ENCODE measurements around the gene TRIM66.

TRIM66 gene

GRCh38 chr11:8654503-8654902 is 28.0 kb downstream of the TRIM66 start:
- H3K27ac ChIP-seq (ENCODE audit: low read length) = no peak overlapping the region
- peaks cover 8% of the 10 kb centered on the region in 2 donors for H3K36me3 ChIP-seq (ENCODE audit: control insufficient read depth in 2 of 2, insufficient read depth in 2 of 2, low read length in 2 of 2)
- H3K4me1 ChIP-seq (ENCODE audit: control insufficient read depth, insufficient read depth, low read length) = peaks cover 5% of the 10 kb centered on the region
- H3K9ac ChIP-seq (ENCODE audit: low read length in 2 of 2) = no peak overlapping the region
- no peaks in the 10 kb centered on the region for H3K9me3 ChIP-seq (ENCODE audit: control insufficient read depth in 2 of 2, low read length in 2 of 2)
- no peaks in the 10 kb centered on the region for H3K27me3 ChIP-seq (ENCODE audit: control insufficient read depth in 1 of 2, insufficient read depth in 2 of 2, low read length in 2 of 2)
- H3K4me3 ChIP-seq (ENCODE audit: low read length in 2 of 2) = no peak overlapping the region

- Histone ChIP-seq H3K9ac (ENCODE audit: low read length in 2 of 2) (no peak overlapping the region), H3K9me3 (ENCODE audit: control insufficient read depth in 2 of 2, low read length in 2 of 2) (no peaks in the 10 kb centered on the region), H3K4me3 (ENCODE audit: low read length in 2 of 2) (no peak overlapping the region), H3K27ac (ENCODE audit: low read length) (no peak overlapping the region), H3K36me3 (ENCODE audit: control insufficient read depth in 2 of 2, insufficient read depth in 2 of 2, low read length in 2 of 2) (peaks cover 23 to 25% of the 10 kb centered on the region in 2 donors), H3K27me3 (ENCODE audit: control insufficient read depth in 1 of 2, insufficient read depth in 2 of 2, low read length in 2 of 2) (no peaks in the 10 kb centered on the region), H3K4me1 (ENCODE audit: control insufficient read depth, insufficient read depth, low read length) (no peaks in the 10 kb centered on the region)
Measured at GRCh38 chr11:8652140-8652539, 30.3 kb downstream of the TRIM66 start.

GRCh38 chr11:8650401-8650990 is 32.0 kb downstream of the TRIM66 start:
- H3K27me3 ChIP-seq (ENCODE audit: control insufficient read depth in 1 of 2, insufficient read depth in 2 of 2, low read length in 2 of 2) = no peaks in the 10 kb centered on the region
- no peaks in the 10 kb centered on the region for H3K9me3 ChIP-seq (ENCODE audit: control insufficient read depth in 2 of 2, low read length in 2 of 2)
- H3K4me1 ChIP-seq (ENCODE audit: control insufficient read depth, insufficient read depth, low read length) = no peaks in the 10 kb centered on the region
- no peak overlapping the region for H3K4me3 ChIP-seq (ENCODE audit: low read length in 2 of 2)
- peaks cover 28 to 33% of the 10 kb centered on the region in 2 donors for H3K36me3 ChIP-seq (ENCODE audit: control insufficient read depth in 2 of 2, insufficient read depth in 2 of 2, low read length in 2 of 2)
- H3K9ac ChIP-seq (ENCODE audit: low read length in 2 of 2) = no peak overlapping the region
- no peak overlapping the region for H3K27ac ChIP-seq (ENCODE audit: low read length)

- Histone ChIP-seq H3K4me3 (ENCODE audit: low read length in 2 of 2) (no peak overlapping the region), H3K27me3 (ENCODE audit: control insufficient read depth in 1 of 2, insufficient read depth in 2 of 2, low read length in 2 of 2) (no peaks in the 10 kb centered on the region), H3K36me3 (ENCODE audit: control insufficient read depth in 2 of 2, insufficient read depth in 2 of 2, low read length in 2 of 2) (peaks cover 28 to 41% of the 10 kb centered on the region in 2 donors), H3K9me3 (ENCODE audit: control insufficient read depth in 2 of 2, low read length in 2 of 2) (no peaks in the 10 kb centered on the region), H3K27ac (ENCODE audit: low read length) (no peak overlapping the region), H3K9ac (ENCODE audit: low read length in 2 of 2) (no peak overlapping the region), H3K4me1 (ENCODE audit: control insufficient read depth, insufficient read depth, low read length) (no peaks in the 10 kb centered on the region)
Measured at GRCh38 chr11:8649361-8649760, 33.1 kb downstream of the TRIM66 start.

GRCh38 chr11:8646873-8647272 is 35.6 kb downstream of the TRIM66 start:
- H3K36me3 ChIP-seq (ENCODE audit: control insufficient read depth in 2 of 2, insufficient read depth in 2 of 2, low read length in 2 of 2) = peaks cover 28 to 51% of the 10 kb centered on the region in 2 donors
- no peak overlapping the region for H3K4me3 ChIP-seq (ENCODE audit: low read length in 2 of 2)
- H3K9me3 ChIP-seq (ENCODE audit: control insufficient read depth in 2 of 2, low read length in 2 of 2) = no peaks in the 10 kb centered on the region
- no peak overlapping the region for H3K27ac ChIP-seq (ENCODE audit: low read length)
- no peak overlapping the region for H3K9ac ChIP-seq (ENCODE audit: low read length in 2 of 2)
- no peaks in the 10 kb centered on the region for H3K27me3 ChIP-seq (ENCODE audit: control insufficient read depth in 1 of 2, insufficient read depth in 2 of 2, low read length in 2 of 2)
- H3K4me1 ChIP-seq (ENCODE audit: control insufficient read depth, insufficient read depth, low read length) = no peaks in the 10 kb centered on the region

- Histone ChIP-seq H3K9me3 (ENCODE audit: control insufficient read depth in 2 of 2, low read length in 2 of 2) (no peaks in the 10 kb centered on the region), H3K36me3 (ENCODE audit: control insufficient read depth in 2 of 2, insufficient read depth in 2 of 2, low read length in 2 of 2) (peaks cover 25 to 53% of the 10 kb centered on the region in 2 donors), H3K27me3 (ENCODE audit: control insufficient read depth in 1 of 2, insufficient read depth in 2 of 2, low read length in 2 of 2) (no peaks in the 10 kb centered on the region), H3K9ac (ENCODE audit: low read length in 2 of 2) (no peak overlapping the region), H3K4me1 (ENCODE audit: control insufficient read depth, insufficient read depth, low read length) (no peaks in the 10 kb centered on the region), H3K27ac (ENCODE audit: low read length) (no peak overlapping the region), H3K4me3 (ENCODE audit: low read length in 2 of 2) (no peak overlapping the region)
Measured at GRCh38 chr11:8642196-8642841, 40.1 kb downstream of the TRIM66 start.

GRCh38 chr11:8641332-8641731 is 41.1 kb downstream of the TRIM66 start:
- Histone ChIP-seq H3K9me3 (ENCODE audit: control insufficient read depth in 2 of 2, low read length in 2 of 2) (no peaks in the 10 kb centered on the region), H3K27ac (ENCODE audit: low read length) (no peak overlapping the region), H3K9ac (ENCODE audit: low read length in 2 of 2) (no peak overlapping the region), H3K36me3 (ENCODE audit: control insufficient read depth in 2 of 2, insufficient read depth in 2 of 2, low read length in 2 of 2) (peaks cover 24 to 52% of the 10 kb centered on the region in 2 donors), H3K4me1 (ENCODE audit: control insufficient read depth, insufficient read depth, low read length) (no peaks in the 10 kb centered on the region), H3K27me3 (ENCODE audit: control insufficient read depth in 1 of 2, insufficient read depth in 2 of 2, low read length in 2 of 2) (no peaks in the 10 kb centered on the region), H3K4me3 (ENCODE audit: low read length in 2 of 2) (no peak overlapping the region)

- H3K4me1 ChIP-seq (ENCODE audit: control insufficient read depth, insufficient read depth, low read length) = peaks cover under 1% of the 10 kb centered on the region
- no peaks in the 10 kb centered on the region for H3K27me3 ChIP-seq (ENCODE audit: control insufficient read depth in 1 of 2, insufficient read depth in 2 of 2, low read length in 2 of 2)
- no peaks in the 10 kb centered on the region for H3K9me3 ChIP-seq (ENCODE audit: control insufficient read depth in 2 of 2, low read length in 2 of 2)
- H3K27ac ChIP-seq (ENCODE audit: low read length) = no peak overlapping the region
- H3K9ac ChIP-seq (ENCODE audit: low read length in 2 of 2) = no peak overlapping the region
- no peak overlapping the region for H3K4me3 ChIP-seq (ENCODE audit: low read length in 2 of 2)
- peaks cover 25 to 49% of the 10 kb centered on the region in 2 donors for H3K36me3 ChIP-seq (ENCODE audit: control insufficient read depth in 2 of 2, insufficient read depth in 2 of 2, low read length in 2 of 2)
Measured at GRCh38 chr11:8640267-8640906, 42.1 kb downstream of the TRIM66 start.

- Histone ChIP-seq H3K4me1 (ENCODE audit: control insufficient read depth, insufficient read depth, low read length) (peaks cover 2% of the 10 kb centered on the region), H3K27ac (ENCODE audit: low read length) (no peak overlapping the region), H3K9ac (ENCODE audit: low read length in 2 of 2) (no peak overlapping the region), H3K9me3 (ENCODE audit: control insufficient read depth in 2 of 2, low read length in 2 of 2) (no peaks in the 10 kb centered on the region), H3K27me3 (ENCODE audit: control insufficient read depth in 1 of 2, insufficient read depth in 2 of 2, low read length in 2 of 2) (no peaks in the 10 kb centered on the region), H3K36me3 (ENCODE audit: control insufficient read depth in 2 of 2, insufficient read depth in 2 of 2, low read length in 2 of 2) (peaks cover 27 to 48% of the 10 kb centered on the region in 2 donors), H3K4me3 (ENCODE audit: low read length in 2 of 2) (no peak overlapping the region)
Measured at GRCh38 chr11:8639655-8640054, 42.8 kb downstream of the TRIM66 start.

- peaks cover 34 to 43% of the 10 kb centered on the region in 2 donors for H3K36me3 ChIP-seq (ENCODE audit: control insufficient read depth in 2 of 2, insufficient read depth in 2 of 2, low read length in 2 of 2)
- H3K27ac ChIP-seq (ENCODE audit: low read length) = no peak overlapping the region
- H3K4me1 ChIP-seq (ENCODE audit: control insufficient read depth, insufficient read depth, low read length) = peaks cover 2% of the 10 kb centered on the region
- no peaks in the 10 kb centered on the region for H3K9me3 ChIP-seq (ENCODE audit: control insufficient read depth in 2 of 2, low read length in 2 of 2)
- H3K9ac ChIP-seq (ENCODE audit: low read length in 2 of 2) = no peak overlapping the region
- H3K4me3 ChIP-seq (ENCODE audit: low read length in 2 of 2) = no peak overlapping the region
- no peaks in the 10 kb centered on the region for H3K27me3 ChIP-seq (ENCODE audit: control insufficient read depth in 1 of 2, insufficient read depth in 2 of 2, low read length in 2 of 2)
Measured at GRCh38 chr11:8638300-8638699, 44.2 kb downstream of the TRIM66 start.

GRCh38 chr11:8636127-8636526 is 46.3 kb downstream of the TRIM66 start:
- peaks cover 2% of the 10 kb centered on the region for H3K4me1 ChIP-seq (ENCODE audit: control insufficient read depth, insufficient read depth, low read length)
- no peak overlapping the region for H3K4me3 ChIP-seq (ENCODE audit: low read length in 2 of 2)
- H3K9me3 ChIP-seq (ENCODE audit: control insufficient read depth in 2 of 2, low read length in 2 of 2) = no peaks in the 10 kb centered on the region
- H3K27ac ChIP-seq (ENCODE audit: low read length) = no peak overlapping the region
- H3K9ac ChIP-seq (ENCODE audit: low read length in 2 of 2) = no peak overlapping the region
- H3K36me3 ChIP-seq (ENCODE audit: control insufficient read depth in 2 of 2, insufficient read depth in 2 of 2, low read length in 2 of 2) = peaks cover 35 to 37% of the 10 kb centered on the region in 2 donors
- no peaks in the 10 kb centered on the region for H3K27me3 ChIP-seq (ENCODE audit: control insufficient read depth in 1 of 2, insufficient read depth in 2 of 2, low read length in 2 of 2)
